ENCODE results near the gene SULT1A4. TPM values are rescaled to one million over a fixed set of nuclear protein-coding genes. Genes with fewer than 3 reads are reported as not detected.
"Not testable (repeated sequence)": the region's sequence is repeated elsewhere in the genome, so short reads cannot be mapped to it uniquely, and the experiment has no call there.

Gene SULT1A4
- total and polyA plus RNA-seq, 4 donors, result 4.1 to 11.1 (median 5.5) TPM; not detected in 1

- not testable (repeated sequence) for H3K4me3 ChIP-seq (ENCODE audit: low read depth in 1 of 3, low read length in 3 of 3); H3K9me3 ChIP-seq (ENCODE audit: control insufficient read depth in 4 of 4, low read length in 3 of 4); H3K9ac ChIP-seq (ENCODE audit: low read depth in 1 of 2, low read length in 2 of 2); H3K27me3 ChIP-seq (ENCODE audit: control insufficient read depth in 4 of 4, insufficient read depth in 4 of 4, low read length in 3 of 4); H3K27ac ChIP-seq (ENCODE audit: low read depth in 1 of 2, low read length in 2 of 2); DNase-seq (ENCODE audit: low spot score); H3K4me1 ChIP-seq (ENCODE audit: control insufficient read depth in 4 of 4, insufficient read depth in 4 of 4, low read length in 3 of 4); H3K36me3 ChIP-seq (ENCODE audit: control insufficient read depth in 4 of 4, insufficient read depth in 3 of 4, low read depth in 1 of 4, low read length in 3 of 4)
- WGBS, result no CpG with 5 or more reads among the region's 57 CpGs
These were observed 6.5 kb downstream of the SULT1A4 start for GRCh38 chr16:29465985-29466824.

- H3K27ac ChIP-seq (ENCODE audit: low read depth in 1 of 2, low read length in 2 of 2); H3K9ac ChIP-seq (ENCODE audit: low read depth in 1 of 2, low read length in 2 of 2); H3K4me3 ChIP-seq (ENCODE audit: low read depth in 1 of 3, low read length in 3 of 3); DNase-seq (ENCODE audit: low spot score); H3K4me1 ChIP-seq (ENCODE audit: control insufficient read depth in 4 of 4, insufficient read depth in 4 of 4, low read length in 3 of 4); H3K36me3 ChIP-seq (ENCODE audit: control insufficient read depth in 4 of 4, insufficient read depth in 3 of 4, low read depth in 1 of 4, low read length in 3 of 4); H3K27me3 ChIP-seq (ENCODE audit: control insufficient read depth in 4 of 4, insufficient read depth in 4 of 4, low read length in 3 of 4); H3K9me3 ChIP-seq (ENCODE audit: control insufficient read depth in 4 of 4, low read length in 3 of 4): not testable (repeated sequence)
- no CpG with 5 or more reads among the region's 33 CpGs for WGBS
These were observed 7.2 kb downstream of the SULT1A4 start for GRCh38 chr16:29466904-29467303.

- not testable (repeated sequence) for H3K9me3 ChIP-seq (ENCODE audit: control insufficient read depth in 4 of 4, low read length in 3 of 4); H3K4me1 ChIP-seq (ENCODE audit: control insufficient read depth in 4 of 4, insufficient read depth in 4 of 4, low read length in 3 of 4); H3K4me3 ChIP-seq (ENCODE audit: low read depth in 1 of 3, low read length in 3 of 3); DNase-seq (ENCODE audit: low spot score); H3K27ac ChIP-seq (ENCODE audit: low read depth in 1 of 2, low read length in 2 of 2); H3K27me3 ChIP-seq (ENCODE audit: control insufficient read depth in 4 of 4, insufficient read depth in 4 of 4, low read length in 3 of 4); H3K36me3 ChIP-seq (ENCODE audit: control insufficient read depth in 4 of 4, insufficient read depth in 3 of 4, low read depth in 1 of 4, low read length in 3 of 4); H3K9ac ChIP-seq (ENCODE audit: low read depth in 1 of 2, low read length in 2 of 2)
- 50% methylated on average over 2 of the region's 10 CpGs for WGBS
These were observed 8.1 kb downstream of the SULT1A4 start for GRCh38 chr16:29467654-29468366.

GRCh38 chr16:29469660-29470059, 9.9 kb downstream of the SULT1A4 start:
- DNase-seq (ENCODE audit: low spot score); H3K9me3 ChIP-seq (ENCODE audit: control insufficient read depth in 4 of 4, low read length in 3 of 4); H3K27me3 ChIP-seq (ENCODE audit: control insufficient read depth in 4 of 4, insufficient read depth in 4 of 4, low read length in 3 of 4); H3K4me1 ChIP-seq (ENCODE audit: control insufficient read depth in 4 of 4, insufficient read depth in 4 of 4, low read length in 3 of 4); H3K36me3 ChIP-seq (ENCODE audit: control insufficient read depth in 4 of 4, insufficient read depth in 3 of 4, low read depth in 1 of 4, low read length in 3 of 4); H3K4me3 ChIP-seq (ENCODE audit: low read depth in 1 of 3, low read length in 3 of 3); H3K27ac ChIP-seq (ENCODE audit: low read depth in 1 of 2, low read length in 2 of 2); H3K9ac ChIP-seq (ENCODE audit: low read depth in 1 of 2, low read length in 2 of 2): not testable (repeated sequence)
- TF ChIP-seq RXRA (IDR thresholded peaks at IDR 0.05), result peak; percentile 21 to 29
- WGBS, result 33% methylated on average over 5 of the region's 6 CpGs

- H3K36me3 ChIP-seq (ENCODE audit: control insufficient read depth in 4 of 4, insufficient read depth in 3 of 4, low read depth in 1 of 4, low read length in 3 of 4); H3K27me3 ChIP-seq (ENCODE audit: control insufficient read depth in 4 of 4, insufficient read depth in 4 of 4, low read length in 3 of 4); DNase-seq (ENCODE audit: low spot score); H3K9me3 ChIP-seq (ENCODE audit: control insufficient read depth in 4 of 4, low read length in 3 of 4); H3K27ac ChIP-seq (ENCODE audit: low read depth in 1 of 2, low read length in 2 of 2); H3K4me1 ChIP-seq (ENCODE audit: control insufficient read depth in 4 of 4, insufficient read depth in 4 of 4, low read length in 3 of 4); H3K9ac ChIP-seq (ENCODE audit: low read depth in 1 of 2, low read length in 2 of 2); H3K4me3 ChIP-seq (ENCODE audit: low read depth in 1 of 3, low read length in 3 of 3): not testable (repeated sequence)
- WGBS, result no CpG with 5 or more reads among the region's 4 CpGs
These were observed 12.4 kb downstream of the SULT1A4 start for GRCh38 chr16:29472065-29472464.

GRCh38 chr16:29482276-29482675, 22.6 kb downstream of the SULT1A4 start:
- WGBS, result 88% methylated on average over 6 of the region's 12 CpGs
- H3K9me3 ChIP-seq (ENCODE audit: control insufficient read depth in 4 of 4, low read length in 3 of 4); H3K36me3 ChIP-seq (ENCODE audit: control insufficient read depth in 4 of 4, insufficient read depth in 3 of 4, low read depth in 1 of 4, low read length in 3 of 4); H3K4me3 ChIP-seq (ENCODE audit: low read depth in 1 of 3, low read length in 3 of 3); H3K9ac ChIP-seq (ENCODE audit: low read depth in 1 of 2, low read length in 2 of 2); H3K4me1 ChIP-seq (ENCODE audit: control insufficient read depth in 4 of 4, insufficient read depth in 4 of 4, low read length in 3 of 4); H3K27ac ChIP-seq (ENCODE audit: low read depth in 1 of 2, low read length in 2 of 2); DNase-seq (ENCODE audit: low spot score); H3K27me3 ChIP-seq (ENCODE audit: control insufficient read depth in 4 of 4, insufficient read depth in 4 of 4, low read length in 3 of 4): not testable (repeated sequence)

- not testable (repeated sequence) for H3K9ac ChIP-seq (ENCODE audit: low read depth in 1 of 2, low read length in 2 of 2); H3K27me3 ChIP-seq (ENCODE audit: control insufficient read depth in 4 of 4, insufficient read depth in 4 of 4, low read length in 3 of 4)
These were observed 46.6 kb downstream of the SULT1A4 start, which contains the start of gene NPIPB12 for GRCh38 chr16:29506308-29506707. NPIPB12 (minus strand) TSS chr16:29506408.

More at GRCh38 chr16:29506308-29506707, 46.6 kb downstream of the SULT1A4 start, which contains the start of gene NPIPB12:
- H3K4me1 ChIP-seq (ENCODE audit: control insufficient read depth in 4 of 4, insufficient read depth in 4 of 4, low read length in 3 of 4); H3K9me3 ChIP-seq (ENCODE audit: control insufficient read depth in 4 of 4, low read length in 3 of 4); H3K4me3 ChIP-seq (ENCODE audit: low read depth in 1 of 3, low read length in 3 of 3); DNase-seq (ENCODE audit: low spot score); H3K36me3 ChIP-seq (ENCODE audit: control insufficient read depth in 4 of 4, insufficient read depth in 3 of 4, low read depth in 1 of 4, low read length in 3 of 4); H3K27ac ChIP-seq (ENCODE audit: low read depth in 1 of 2, low read length in 2 of 2): not testable (repeated sequence)
- WGBS, result 96% methylated on average over 2 of the region's 6 CpGs

Data from liver (tissue), 9 donors.